Measurements from ENCODE around the gene UCK2. TPM values are rescaled to one million over a fixed set of nuclear protein-coding genes. Genes with fewer than 3 reads are reported as not detected.

The UCK2 gene
- total RNA-seq, 1 donor from 2014 or later, result 49.8 TPM

GRCh38 chr1:165816826-165817497, 10.5 kb upstream of the UCK2 start:
- Mint-ChIP-seq H3K27ac (ENCODE audit: unreplicated experiment) (no peak overlapping the region), H3K9me3 (ENCODE audit: unreplicated experiment) (no peaks in the 10 kb centered on the region)

GRCh38 chr1:165823552-165824268, 3.7 kb upstream of the UCK2 start:
- no peak for DNase-seq (ENCODE audit: extremely low spot score, unreplicated experiment)
- TF ChIP-seq CTCF (IDR thresholded peaks at IDR 0.05), result no peak
- H3K27me3 Mint-ChIP-seq (ENCODE audit: unreplicated experiment), result no peaks in the 10 kb centered on the region
- no peak overlapping the region for H3K4me3 Mint-ChIP-seq (ENCODE audit: unreplicated experiment)
- peaks cover 8% of the 10 kb centered on the region for H3K4me1 Mint-ChIP-seq (ENCODE audit: unreplicated experiment)
- no peaks in the 10 kb centered on the region for H3K9me3 Mint-ChIP-seq (ENCODE audit: unreplicated experiment)
- no peaks in the 10 kb centered on the region for H3K36me3 Mint-ChIP-seq (ENCODE audit: unreplicated experiment)
- no peak overlapping the region for H3K27ac Mint-ChIP-seq (ENCODE audit: unreplicated experiment)

More at GRCh38 chr1:165816826-165817497, 10.5 kb upstream of the UCK2 start:
- TF ChIP-seq CTCF (IDR thresholded peaks at IDR 0.05), result no peak
- Mint-ChIP-seq H3K4me3 (ENCODE audit: unreplicated experiment) (no peak overlapping the region), H3K36me3 (ENCODE audit: unreplicated experiment) (no peaks in the 10 kb centered on the region), H3K27me3 (ENCODE audit: unreplicated experiment) (no peaks in the 10 kb centered on the region), H3K4me1 (ENCODE audit: unreplicated experiment) (peaks cover 2% of the 10 kb centered on the region)
- no peak for DNase-seq (ENCODE audit: extremely low spot score, unreplicated experiment)

DNA sequence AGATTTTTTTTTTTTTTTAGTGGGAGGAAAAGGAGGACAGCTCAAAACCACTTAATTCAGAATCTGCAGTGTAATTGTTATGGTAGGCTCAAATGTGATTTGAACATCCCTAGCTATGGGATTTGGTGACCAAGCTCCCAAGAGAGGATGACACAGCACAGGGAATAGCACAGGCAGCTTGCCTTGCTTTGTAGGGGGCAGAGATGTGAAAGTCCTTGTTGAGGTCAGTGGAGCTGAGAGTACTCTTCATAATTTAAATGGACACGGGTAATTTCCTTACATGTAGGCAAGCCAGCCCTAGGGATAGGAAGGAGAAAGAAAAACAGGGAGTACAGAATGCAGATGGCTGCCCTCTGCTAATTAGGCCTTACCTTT, 3.2 kb upstream of the UCK2 start:
- peaks cover 9% of the 10 kb centered on the region for H3K4me1 Mint-ChIP-seq (ENCODE audit: unreplicated experiment)
- no peaks in the 10 kb centered on the region for H3K36me3 Mint-ChIP-seq (ENCODE audit: unreplicated experiment)
- no peak overlapping the region for H3K27ac Mint-ChIP-seq (ENCODE audit: unreplicated experiment)
- DNase-seq (ENCODE audit: extremely low spot score, unreplicated experiment), result no peak
- no peak for TF ChIP-seq CTCF (IDR thresholded peaks at IDR 0.05)
- H3K4me3 Mint-ChIP-seq (ENCODE audit: unreplicated experiment), result no peak overlapping the region
- no peaks in the 10 kb centered on the region for H3K27me3 Mint-ChIP-seq (ENCODE audit: unreplicated experiment)
- no peaks in the 10 kb centered on the region for H3K9me3 Mint-ChIP-seq (ENCODE audit: unreplicated experiment)

- no peak for TF ChIP-seq CTCF (IDR thresholded peaks at IDR 0.05)
- Mint-ChIP-seq H3K27ac (ENCODE audit: unreplicated experiment) (peak overlapping the region; percentile 79), H3K9me3 (ENCODE audit: unreplicated experiment) (no peaks in the 10 kb centered on the region), H3K4me1 (ENCODE audit: unreplicated experiment) (peaks cover 17% of the 10 kb centered on the region), H3K27me3 (ENCODE audit: unreplicated experiment) (no peaks in the 10 kb centered on the region), H3K4me3 (ENCODE audit: unreplicated experiment) (peak overlapping the region; percentile 76), H3K36me3 (ENCODE audit: unreplicated experiment) (no peaks in the 10 kb centered on the region)
- no peak for DNase-seq (ENCODE audit: extremely low spot score, unreplicated experiment)
These were observed 698 bp upstream of the UCK2 start for GRCh38 chr1:165826565-165827267.

Data from osteocyte (in vitro differentiated cells).